ENCODE data around the gene ZFYVE16.
"Not testable (repeated sequence)": the region's sequence is repeated elsewhere in the genome, so short reads cannot be mapped to it uniquely, and the experiment has no call there.

GRCh38 chr5:80400368-80400767 is 7.5 kb upstream of the ZFYVE16 start:
- not testable (repeated sequence) for TF ChIP-seq CTCF (conservative IDR thresholded peaks at IDR 0.05; ENCODE audit: low read depth, low read length); MAFK (IDR thresholded peaks at IDR 0.05; ENCODE audit: low read depth, low read length); POLR2A (IDR thresholded peaks at IDR 0.05; ENCODE audit: low read depth, low read length); MXI1 (IDR thresholded peaks at IDR 0.05; ENCODE audit: borderline replicate concordance, low read depth, low read length); MAZ (IDR thresholded peaks at IDR 0.05; ENCODE audit: borderline replicate concordance, low read depth, low read length)
